ENCODE results near the gene HSDL1. TPM values are rescaled to one million over a fixed set of nuclear protein-coding genes. Genes with fewer than 3 reads are reported as not detected.

HSDL1 gene
- total RNA-seq, 3 donors from 2014 or later (not counting 1 experiment from before 2014, with no cell fraction given), result 11.2 to 15.3 (median 13.5) TPM

DNA sequence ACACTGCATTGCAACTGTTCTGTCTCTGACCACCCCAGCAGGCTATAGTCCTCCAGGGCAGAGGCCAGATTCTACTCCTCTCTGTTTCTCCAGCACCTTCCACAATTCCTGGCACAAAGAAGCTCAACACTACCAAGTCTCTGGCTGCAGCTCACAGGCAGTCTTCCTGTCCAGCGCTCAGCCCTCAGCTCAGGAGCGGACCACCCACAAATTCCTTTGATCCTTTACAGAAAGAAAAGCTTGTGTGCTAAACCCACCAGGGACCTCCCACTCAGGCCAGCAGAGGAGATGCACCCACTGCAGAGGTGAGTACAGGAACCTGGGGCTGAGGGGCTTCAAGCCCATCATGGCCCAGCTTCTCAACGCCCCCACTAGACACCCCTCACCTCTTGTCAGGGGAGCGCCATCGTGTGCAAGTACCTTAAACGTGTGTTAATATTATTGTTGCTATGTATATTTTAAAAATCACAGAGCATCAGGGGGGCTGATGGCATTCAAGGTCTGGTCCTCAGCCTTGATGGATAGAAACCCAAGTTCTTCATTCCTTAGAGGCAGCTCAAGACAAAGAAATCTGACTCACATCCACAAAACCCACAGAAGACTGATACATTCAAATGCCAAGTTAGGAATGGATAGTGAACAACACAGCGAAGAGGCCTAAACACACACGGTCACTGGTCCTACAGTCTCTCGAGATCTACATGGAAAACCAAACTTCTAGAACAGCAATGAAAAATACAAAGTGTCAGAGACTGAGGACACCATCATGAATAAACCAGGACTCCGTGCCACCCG, 8.4 kb downstream of the HSDL1 start:
- DNase-seq (no peak), ATAC-seq (no peak)
- Histone ChIP-seq H3K27ac (ENCODE audit: low read length) (no peak overlapping the region), H3K9me3 (ENCODE audit: control insufficient read depth, insufficient read depth, low read length) (no peaks in the 10 kb centered on the region), H3K36me3 (ENCODE audit: control insufficient read depth, insufficient read depth, low read length) (no peaks in the 10 kb centered on the region), H3K4me3 (ENCODE audit: low read length) (no peak overlapping the region), H3K4me1 (ENCODE audit: control insufficient read depth, insufficient read depth, low read length) (no peaks in the 10 kb centered on the region), H3K27me3 (ENCODE audit: control insufficient read depth, insufficient read depth, low read length) (no peaks in the 10 kb centered on the region)
- intact Hi-C loops (cut with micrococcal nuclease), result no loop called here
- Mint-ChIP-seq H3K4me3 (no peak overlapping the region), H3K27me3 (ENCODE audit: low read depth in 2 of 2) (no peaks in the 10 kb centered on the region), H3K27ac (peak overlapping the region in 1 of 2 donors; percentile 32), H3K4me1 (peaks cover 8 to 12% of the 10 kb centered on the region in 2 donors), H3K9me3 (no peaks in the 10 kb centered on the region), H3K36me3 (no peaks in the 10 kb centered on the region)
- WGBS (ENCODE audit: insufficient coverage), result 97% methylated on average over 7 of the region's 11 CpGs
- TF ChIP-seq, protein P1, sequence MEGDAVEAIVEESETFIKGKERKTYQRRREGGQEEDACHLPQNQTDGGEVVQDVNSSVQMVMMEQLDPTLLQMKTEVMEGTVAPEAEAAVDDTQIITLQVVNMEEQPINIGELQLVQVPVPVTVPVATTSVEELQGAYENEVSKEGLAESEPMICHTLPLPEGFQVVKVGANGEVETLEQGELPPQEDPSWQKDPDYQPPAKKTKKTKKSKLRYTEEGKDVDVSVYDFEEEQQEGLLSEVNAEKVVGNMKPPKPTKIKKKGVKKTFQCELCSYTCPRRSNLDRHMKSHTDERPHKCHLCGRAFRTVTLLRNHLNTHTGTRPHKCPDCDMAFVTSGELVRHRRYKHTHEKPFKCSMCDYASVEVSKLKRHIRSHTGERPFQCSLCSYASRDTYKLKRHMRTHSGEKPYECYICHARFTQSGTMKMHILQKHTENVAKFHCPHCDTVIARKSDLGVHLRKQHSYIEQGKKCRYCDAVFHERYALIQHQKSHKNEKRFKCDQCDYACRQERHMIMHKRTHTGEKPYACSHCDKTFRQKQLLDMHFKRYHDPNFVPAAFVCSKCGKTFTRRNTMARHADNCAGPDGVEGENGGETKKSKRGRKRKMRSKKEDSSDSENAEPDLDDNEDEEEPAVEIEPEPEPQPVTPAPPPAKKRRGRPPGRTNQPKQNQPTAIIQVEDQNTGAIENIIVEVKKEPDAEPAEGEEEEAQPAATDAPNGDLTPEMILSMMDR (IDR thresholded peaks at IDR 0.05), result no peak

DNA sequence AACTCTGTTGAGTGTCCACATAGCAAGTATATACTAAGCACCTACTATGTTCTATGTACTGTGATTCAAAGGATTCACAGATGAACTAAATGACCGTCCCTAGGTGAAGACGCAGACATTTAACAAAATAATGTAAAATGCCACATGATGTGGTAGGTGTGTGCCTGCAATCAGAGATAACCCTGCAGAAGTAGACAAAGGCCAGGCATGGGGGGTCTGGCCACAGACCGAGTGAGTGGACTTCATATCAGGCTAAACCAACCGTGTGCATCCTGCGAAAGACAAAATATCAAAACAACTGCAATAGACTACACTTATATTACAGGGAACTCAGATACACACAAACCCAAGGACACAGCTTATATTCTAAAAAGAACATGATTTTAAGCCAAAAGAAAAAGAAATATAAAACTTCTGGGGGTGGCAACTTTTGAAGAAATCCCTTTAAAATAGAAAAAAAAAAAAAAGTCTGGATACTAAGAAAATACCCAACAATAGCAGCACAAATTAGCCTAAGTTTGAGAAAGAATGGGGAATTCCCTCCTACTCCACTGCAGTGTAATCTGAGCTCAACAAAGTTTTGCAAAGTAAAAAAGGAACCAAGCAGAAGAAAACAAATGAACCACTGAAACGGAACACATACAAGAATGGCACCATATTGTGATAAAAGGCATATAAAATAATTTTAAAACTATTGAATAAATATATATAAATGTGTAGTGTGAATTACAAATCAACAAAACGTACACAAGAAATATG, 12.3 kb downstream of the HSDL1 start:
- WGBS (ENCODE audit: insufficient coverage), result 95% methylated on average over 6 of the region's 7 CpGs
- Histone ChIP-seq H3K4me1 (ENCODE audit: control insufficient read depth, insufficient read depth, low read length) (no peaks in the 10 kb centered on the region), H3K36me3 (ENCODE audit: control insufficient read depth, insufficient read depth, low read length) (peaks cover 12% of the 10 kb centered on the region), H3K27ac (ENCODE audit: low read length) (no peak overlapping the region), H3K27me3 (ENCODE audit: control insufficient read depth, insufficient read depth, low read length) (no peaks in the 10 kb centered on the region), H3K9me3 (ENCODE audit: control insufficient read depth, insufficient read depth, low read length) (no peaks in the 10 kb centered on the region), H3K4me3 (ENCODE audit: low read length) (no peak overlapping the region)
- TF ChIP-seq, protein P1 (IDR thresholded peaks at IDR 0.05), result no peak
- Mint-ChIP-seq H3K36me3 (no peaks in the 10 kb centered on the region), H3K9me3 (no peaks in the 10 kb centered on the region), H3K27me3 (ENCODE audit: low read depth in 2 of 2) (no peaks in the 10 kb centered on the region), H3K4me3 (no peak overlapping the region), H3K27ac (no peak overlapping the region), H3K4me1 (peaks cover 4 to 6% of the 10 kb centered on the region in 2 donors)
- intact Hi-C loops (cut with micrococcal nuclease), result no loop called here
- no peak for DNase-seq
- no peak for ATAC-seq

DNA sequence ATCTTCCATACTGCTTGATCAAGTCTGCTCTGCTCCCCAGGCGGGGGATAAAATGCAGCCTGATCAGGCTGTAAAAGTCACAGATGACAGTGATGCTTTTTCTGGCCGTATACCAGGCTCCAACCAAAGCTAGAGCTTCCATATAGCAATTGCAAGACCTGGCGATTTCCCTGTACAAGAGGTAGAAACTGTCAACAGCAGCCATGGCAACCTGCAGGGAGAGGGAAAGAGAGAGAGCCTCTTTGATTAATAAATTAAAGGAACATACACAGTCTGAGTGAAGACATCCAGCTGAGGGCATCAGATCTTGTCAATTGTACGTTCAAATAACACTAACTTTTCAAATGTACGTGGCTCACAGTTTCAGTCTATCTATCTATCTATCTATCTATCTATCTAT, 13.9 kb downstream of the HSDL1 start:
- Mint-ChIP-seq H3K27me3 (ENCODE audit: low read depth in 2 of 2) (no peaks in the 10 kb centered on the region), H3K4me3 (no peak overlapping the region), H3K36me3 (no peaks in the 10 kb centered on the region), H3K4me1 (peaks cover 0 to 4% of the 10 kb centered on the region in 2 donors), H3K9me3 (no peaks in the 10 kb centered on the region), H3K27ac (no peak overlapping the region)
- no peak overlapping the region for H3K27ac ChIP-seq (ENCODE audit: low read length)
- no peaks in the 10 kb centered on the region for H3K4me1 ChIP-seq (ENCODE audit: control insufficient read depth, insufficient read depth, low read length)
- DNase-seq (no peak), ATAC-seq (no peak)
- H3K27me3 ChIP-seq (ENCODE audit: control insufficient read depth, insufficient read depth, low read length), result no peaks in the 10 kb centered on the region
- no peak overlapping the region for H3K4me3 ChIP-seq (ENCODE audit: low read length)
- WGBS (ENCODE audit: insufficient coverage), result 94% methylated on average over 5 of the region's 5 CpGs
- intact Hi-C loops (cut with micrococcal nuclease), result no loop called here
- H3K36me3 ChIP-seq (ENCODE audit: control insufficient read depth, insufficient read depth, low read length), result peaks cover 12% of the 10 kb centered on the region
- H3K9me3 ChIP-seq (ENCODE audit: control insufficient read depth, insufficient read depth, low read length), result no peaks in the 10 kb centered on the region
- TF ChIP-seq, protein P1 (IDR thresholded peaks at IDR 0.05), result no peak

Data from natural killer cell (primary cell).